ENCODE data around the gene VPS51.
"Not testable (repeated sequence)": the region's sequence is repeated elsewhere in the genome, so short reads cannot be mapped to it uniquely, and the experiment has no call there.

The VPS51 gene

DNA sequence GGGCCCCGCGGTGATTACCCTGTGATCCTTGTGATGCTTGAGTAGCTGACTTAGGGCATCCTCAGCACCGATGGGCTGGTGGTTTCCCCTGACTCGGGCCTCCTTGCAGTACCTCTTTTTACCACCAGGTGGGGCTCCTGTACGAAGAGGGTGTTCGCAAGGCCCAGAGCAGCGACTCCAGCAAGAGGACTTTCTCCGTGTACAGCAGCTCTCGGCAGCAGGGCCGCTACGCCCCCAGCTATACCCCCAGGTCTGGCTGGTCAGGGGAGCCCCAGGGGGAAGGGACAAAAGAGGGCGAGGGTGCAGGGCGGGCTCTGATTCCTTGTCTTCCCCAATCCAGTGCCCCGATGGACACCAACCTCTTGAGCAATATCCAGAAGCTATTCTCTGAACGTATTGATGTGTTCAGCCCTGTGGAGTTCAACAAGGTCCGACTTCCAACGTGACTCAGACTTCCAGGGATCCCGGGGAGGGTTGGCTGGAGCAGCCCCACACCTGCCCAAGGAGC lies 14.4 kb downstream of the VPS51 start:
- DNase-seq = peak; percentile 93 to 96
- ATAC-seq = peak; percentile 58
- no peaks in the 10 kb centered on the region for H3K27me3 Mint-ChIP-seq
- H3K27ac Mint-ChIP-seq = peak overlapping the region; percentile 25 to 63
- peaks cover 60% of the 10 kb centered on the region for H3K4me1 Mint-ChIP-seq
- H3K4me3 Mint-ChIP-seq = peak overlapping the region in 1 of 2 donors; percentile 44
- H3K9me3 Mint-ChIP-seq = no peaks in the 10 kb centered on the region

DNA sequence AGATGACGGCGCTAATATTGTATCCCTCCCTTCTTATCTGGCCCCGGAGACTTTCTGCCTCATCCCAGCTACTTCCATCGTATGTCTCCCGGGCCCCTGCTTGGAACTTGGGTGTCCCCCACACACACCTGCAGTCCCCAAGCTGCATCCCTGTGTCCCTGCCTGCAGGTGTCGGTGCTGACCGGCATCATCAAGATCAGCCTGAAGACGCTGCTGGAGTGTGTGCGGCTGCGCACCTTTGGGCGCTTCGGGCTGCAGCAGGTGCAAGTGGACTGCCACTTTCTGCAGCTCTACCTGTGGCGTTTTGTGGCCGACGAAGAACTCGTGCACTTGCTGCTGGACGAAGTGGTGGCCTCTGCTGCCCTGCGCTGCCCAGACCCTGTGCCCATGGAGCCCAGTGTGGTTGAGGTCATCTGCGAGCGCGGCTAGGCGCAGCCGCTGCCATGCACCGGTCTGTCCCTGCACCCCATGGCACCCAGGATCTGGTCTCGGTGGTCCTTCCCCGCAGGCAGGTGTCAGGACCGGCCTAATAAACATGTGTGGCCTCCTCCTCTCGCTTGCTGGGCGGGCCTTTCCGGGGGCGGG lies 15.2 kb downstream of the VPS51 start:
- ATAC-seq = no peak
- H3K27me3 Mint-ChIP-seq = no peaks in the 10 kb centered on the region
- peaks cover 60% of the 10 kb centered on the region for H3K4me1 Mint-ChIP-seq
- no peak for DNase-seq
- H3K9me3 Mint-ChIP-seq = no peaks in the 10 kb centered on the region
- peak overlapping the region; percentile 89 to 98 for H3K27ac Mint-ChIP-seq
- peak overlapping the region; percentile 94 to 97 for H3K4me3 Mint-ChIP-seq

DNA sequence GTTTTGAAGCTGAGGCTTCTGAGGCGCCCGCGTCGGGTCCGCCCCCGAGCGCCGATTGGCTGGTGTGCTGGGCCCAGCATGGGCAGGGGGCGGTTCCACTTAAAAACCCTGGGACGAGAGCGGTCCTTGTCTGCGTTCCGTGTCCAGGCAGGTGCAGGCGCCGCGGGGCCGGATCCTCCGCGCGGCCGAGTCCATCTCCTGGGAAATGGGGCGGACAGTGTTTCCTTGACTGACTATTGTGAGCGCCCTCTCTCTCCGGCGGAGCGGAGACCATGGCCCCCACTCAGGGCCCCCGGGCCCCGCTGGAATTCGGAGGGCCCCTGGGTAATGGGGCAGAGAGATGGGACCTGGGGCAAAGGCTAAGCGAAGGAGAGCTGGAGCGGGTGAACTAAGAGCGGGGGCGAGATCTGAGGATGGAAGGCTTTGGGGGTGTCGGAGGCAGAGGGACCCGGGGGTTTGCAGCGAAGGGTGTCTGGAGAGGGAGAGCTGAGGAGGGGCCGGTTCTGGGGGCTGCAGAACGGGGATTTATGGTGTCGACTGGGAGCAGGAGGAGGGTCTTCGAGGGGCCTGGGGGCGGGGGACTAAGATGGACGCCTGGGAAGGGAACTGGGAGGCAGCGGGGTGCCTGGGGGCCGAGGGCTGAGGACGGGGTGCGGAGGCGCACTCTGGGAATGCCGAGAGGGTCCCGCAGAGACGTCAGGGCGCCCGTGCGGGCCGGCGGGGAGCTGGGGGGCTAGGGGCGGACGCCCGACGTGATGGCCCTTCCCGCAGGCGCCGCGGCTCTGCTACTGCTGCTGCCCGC lies 15.9 kb downstream of the VPS51 start, which contains the start of gene TM7SF2:
TSS of gene TM7SF2 (plus strand) at position 129 of the 802 bp plus-strand sequence. CDS start at position 273, 144 bp downstream.
- peaks cover 66% of the 10 kb centered on the region for H3K4me1 Mint-ChIP-seq
- peak within 1 kb of the TSS; percentile 94 to 97 for H3K4me3 Mint-ChIP-seq
- H3K27ac Mint-ChIP-seq = peak within 1 kb of the TSS; percentile 95 to 98
- peak; percentile 90 to 93 for DNase-seq
- ATAC-seq = peak; percentile 79
- H3K27me3 Mint-ChIP-seq = no peaks in the 10 kb centered on the region
- no peaks in the 10 kb centered on the region for H3K9me3 Mint-ChIP-seq

DNA sequence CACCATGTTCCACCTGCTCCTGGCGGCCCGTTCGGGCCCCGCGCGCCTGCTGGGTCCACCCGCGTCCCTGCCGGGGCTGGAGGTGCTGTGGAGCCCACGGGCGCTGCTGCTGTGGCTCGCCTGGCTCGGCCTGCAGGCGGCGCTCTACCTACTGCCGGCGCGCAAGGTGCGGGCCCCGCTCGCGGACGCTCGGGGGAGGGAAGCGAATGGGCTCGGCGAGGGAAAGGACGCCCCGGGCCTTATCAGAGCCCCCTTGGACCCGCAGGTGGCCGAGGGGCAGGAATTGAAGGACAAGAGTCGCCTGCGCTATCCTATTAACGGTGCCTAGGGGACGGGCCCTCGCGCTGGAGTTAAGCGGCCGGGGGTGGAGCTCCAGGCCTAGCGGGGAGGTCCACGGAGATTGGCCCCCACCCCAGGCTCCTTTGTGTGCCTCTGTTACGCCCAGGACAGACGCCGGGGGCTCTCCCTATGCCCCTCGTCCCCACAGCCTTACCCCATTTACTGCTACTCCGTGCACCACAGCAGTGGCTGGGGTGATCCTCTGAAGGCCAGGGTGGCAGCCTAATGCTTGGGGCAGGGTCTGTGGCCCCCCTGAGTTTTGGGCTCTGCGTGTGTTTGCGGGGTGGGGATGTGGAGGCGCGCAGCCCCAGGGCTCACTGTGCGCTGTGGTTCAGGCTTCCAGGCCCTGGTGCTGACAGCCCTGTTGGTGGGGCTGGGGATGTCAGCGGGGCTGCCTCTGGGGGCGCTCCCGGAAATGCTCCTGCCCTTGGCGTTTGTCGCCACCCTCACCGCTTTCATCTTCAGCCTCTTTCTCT lies 16.7 kb downstream of the VPS51 start:
- peak overlapping the region; percentile 94 to 97 for H3K4me3 Mint-ChIP-seq
- H3K27me3 Mint-ChIP-seq = no peaks in the 10 kb centered on the region
- H3K4me1 Mint-ChIP-seq = peaks cover 68% of the 10 kb centered on the region
- no peaks in the 10 kb centered on the region for H3K9me3 Mint-ChIP-seq
- H3K27ac Mint-ChIP-seq = peak overlapping the region; percentile 95 to 96
- DNase-seq (peak; percentile 80 to 81), ATAC-seq (peak; percentile 66)

DNA sequence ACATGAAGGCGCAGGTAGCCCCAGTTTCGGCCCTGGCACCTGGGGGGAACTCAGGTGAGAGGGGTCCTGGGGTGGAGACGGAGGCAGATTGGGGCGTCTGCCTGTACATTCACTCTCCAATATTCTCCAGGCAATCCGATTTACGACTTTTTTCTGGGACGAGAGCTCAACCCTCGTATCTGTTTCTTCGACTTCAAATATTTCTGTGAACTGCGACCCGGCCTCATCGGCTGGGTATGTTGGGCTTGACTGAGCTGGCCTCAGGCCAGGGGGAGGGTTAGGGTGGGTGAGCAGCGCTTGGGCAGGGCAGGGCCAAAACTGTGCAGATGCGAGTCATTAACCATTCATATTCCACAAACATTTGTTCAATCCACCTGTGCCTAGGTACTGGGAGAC lies 17.3 kb downstream of the VPS51 start:
- ATAC-seq = no peak
- Mint-ChIP-seq H3K9me3 (no peaks in the 10 kb centered on the region), H3K4me3 (peak overlapping the region; percentile 94 to 97), H3K4me1 (peaks cover 74% of the 10 kb centered on the region), H3K27ac (peak overlapping the region; percentile 95 to 96), H3K27me3 (no peaks in the 10 kb centered on the region)
- no peak for DNase-seq

DNA sequence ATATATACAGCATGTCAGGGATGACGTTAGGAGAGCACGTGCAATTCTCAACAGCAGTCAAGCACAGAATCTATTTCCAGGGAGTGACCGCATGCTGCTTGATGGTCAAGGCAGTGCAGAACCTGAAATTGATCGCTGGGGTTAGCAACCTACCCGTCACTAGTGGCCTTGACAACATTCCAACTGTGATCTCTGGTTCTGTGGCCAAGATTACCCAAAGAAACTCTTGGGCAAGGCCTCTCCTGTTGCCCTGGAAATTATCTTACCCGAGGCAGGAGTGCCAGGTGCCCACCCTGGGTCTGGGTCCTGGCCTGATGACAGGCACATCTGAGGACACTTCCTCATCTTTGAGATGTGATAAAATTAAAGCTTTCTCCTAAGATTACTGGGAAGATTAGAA lies 17.8 kb downstream of the VPS51 start:
- Mint-ChIP-seq H3K27ac (peak overlapping the region; percentile 64 to 69), H3K27me3 (no peaks in the 10 kb centered on the region), H3K4me3 (peak overlapping the region; percentile 94 to 97), H3K9me3 (no peaks in the 10 kb centered on the region), H3K4me1 (peaks cover 79% of the 10 kb centered on the region)
- no peak for DNase-seq
- no peak for ATAC-seq

DNA sequence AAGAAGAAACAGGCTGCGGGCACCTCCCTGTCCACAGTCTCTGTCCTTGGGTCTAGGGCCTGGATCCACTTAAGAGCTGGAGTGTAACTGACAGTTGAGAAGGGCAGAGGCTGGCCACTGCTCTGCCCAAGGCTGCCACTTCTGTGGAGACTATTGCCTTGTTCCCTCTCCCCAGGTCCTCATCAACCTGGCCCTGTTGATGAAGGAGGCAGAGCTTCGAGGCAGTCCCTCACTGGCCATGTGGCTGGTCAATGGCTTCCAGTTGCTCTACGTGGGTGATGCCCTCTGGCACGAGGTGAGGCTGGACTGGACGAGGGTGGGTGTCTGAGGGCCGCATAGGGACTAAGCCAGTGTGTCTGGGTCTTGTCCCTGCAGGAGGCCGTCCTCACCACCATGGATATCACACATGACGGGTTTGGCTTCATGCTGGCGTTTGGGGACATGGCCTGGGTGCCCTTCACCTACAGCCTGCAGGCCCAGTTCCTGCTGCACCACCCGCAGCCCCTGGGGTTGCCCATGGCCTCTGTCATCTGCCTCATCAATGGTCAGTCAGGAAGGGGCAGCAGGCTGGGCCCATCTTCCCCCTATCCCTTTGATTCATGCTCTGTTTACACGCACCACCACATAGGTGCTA lies 18.6 kb downstream of the VPS51 start:
- Mint-ChIP-seq H3K27me3 (no peaks in the 10 kb centered on the region), H3K4me3 (no peak overlapping the region), H3K9me3 (no peaks in the 10 kb centered on the region), H3K4me1 (peaks cover 85% of the 10 kb centered on the region), H3K27ac (peak overlapping the region in 1 of 2 donors; percentile 64)
- no peak for ATAC-seq
- no peak for DNase-seq

DNA sequence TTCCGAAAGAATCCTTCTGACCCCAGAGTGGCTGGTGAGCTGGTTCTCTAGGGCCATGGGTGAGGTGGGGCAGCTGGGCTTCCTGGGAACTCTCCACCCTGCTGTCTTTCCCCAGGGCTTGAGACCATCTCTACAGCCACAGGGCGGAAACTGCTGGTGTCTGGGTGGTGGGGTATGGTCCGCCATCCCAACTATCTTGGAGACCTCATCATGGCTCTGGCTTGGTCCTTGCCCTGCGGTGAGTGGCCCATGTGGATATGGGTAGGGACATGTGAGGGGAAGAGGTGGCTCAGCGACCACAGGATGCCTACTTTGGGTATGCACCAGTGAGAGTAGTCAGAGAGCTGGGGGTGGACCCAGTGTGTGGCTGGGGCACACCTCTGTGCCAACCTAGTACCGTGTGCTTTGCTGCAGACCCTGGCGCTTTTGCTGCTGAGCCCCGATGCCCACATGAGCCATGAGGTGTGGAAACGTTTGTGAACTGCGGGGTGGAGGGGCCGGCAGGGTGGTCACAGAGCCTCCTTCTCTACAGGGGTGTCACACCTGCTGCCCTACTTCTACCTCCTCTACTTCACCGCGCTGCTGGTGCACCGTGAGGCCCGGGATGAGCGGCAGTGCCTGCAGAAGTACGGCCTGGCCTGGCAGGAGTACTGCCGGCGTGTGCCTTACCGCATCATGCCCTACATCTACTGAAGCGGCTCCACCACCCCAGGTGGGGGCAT lies 19.5 kb downstream of the VPS51 start:
- H3K4me3 Mint-ChIP-seq = peak overlapping the region; percentile 92 to 95
- peak overlapping the region in 1 of 2 donors; percentile 63 for H3K27ac Mint-ChIP-seq
- ATAC-seq = no peak
- peaks cover 85% of the 10 kb centered on the region for H3K4me1 Mint-ChIP-seq
- H3K27me3 Mint-ChIP-seq = no peaks in the 10 kb centered on the region
- DNase-seq = no peak
- no peaks in the 10 kb centered on the region for H3K9me3 Mint-ChIP-seq

DNA sequence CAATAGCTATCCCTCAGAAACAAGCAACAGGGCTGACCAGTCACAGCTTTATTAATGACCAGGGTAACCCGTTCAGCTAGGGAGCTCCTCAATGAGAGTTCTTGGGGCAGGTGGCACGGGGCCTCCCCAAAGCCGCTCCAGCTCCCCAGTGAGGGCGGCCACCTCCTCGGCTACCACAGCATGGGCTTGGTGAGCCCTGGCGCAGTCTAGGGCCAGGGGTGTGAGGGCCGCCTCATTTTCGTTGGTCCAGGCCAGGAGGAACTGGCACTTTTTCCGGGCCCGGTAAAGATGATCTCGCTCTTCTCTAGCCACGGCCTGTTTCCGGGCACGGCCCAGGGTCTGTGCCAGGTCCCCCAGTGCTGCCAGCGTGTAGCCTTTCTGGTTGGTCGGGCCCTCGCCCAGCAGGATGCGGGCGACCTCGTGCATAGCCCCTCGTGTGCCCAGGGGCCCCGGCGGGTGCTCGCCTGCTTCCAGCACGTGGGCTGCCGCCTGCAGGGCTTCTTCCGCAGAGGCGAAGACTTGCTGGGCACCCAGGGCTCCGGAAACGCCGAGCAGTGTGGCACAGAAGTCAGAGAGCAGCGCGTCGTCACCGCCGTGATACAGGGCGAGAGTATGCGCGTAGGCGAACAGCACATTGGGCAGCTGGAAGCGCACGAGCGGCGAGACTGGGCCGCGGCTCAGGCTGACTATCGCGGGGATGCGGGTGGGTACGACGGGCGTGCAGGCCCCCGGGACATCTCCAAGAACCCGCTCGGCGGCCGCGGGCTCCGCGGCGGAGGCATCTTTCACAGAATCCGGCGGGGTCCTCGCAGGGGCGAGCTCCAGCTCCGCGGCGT lies 20.6 kb downstream of the VPS51 start:
- peaks cover 85% of the 10 kb centered on the region for H3K4me1 Mint-ChIP-seq
- peak overlapping the region; percentile 95 to 97 for H3K27ac Mint-ChIP-seq
- no peaks in the 10 kb centered on the region for H3K27me3 Mint-ChIP-seq
- ATAC-seq (peak; percentile 41), DNase-seq (peak; percentile 59 to 78)
- H3K4me3 Mint-ChIP-seq = peak overlapping the region; percentile 92 to 95
- H3K9me3 Mint-ChIP-seq = no peaks in the 10 kb centered on the region

DNA sequence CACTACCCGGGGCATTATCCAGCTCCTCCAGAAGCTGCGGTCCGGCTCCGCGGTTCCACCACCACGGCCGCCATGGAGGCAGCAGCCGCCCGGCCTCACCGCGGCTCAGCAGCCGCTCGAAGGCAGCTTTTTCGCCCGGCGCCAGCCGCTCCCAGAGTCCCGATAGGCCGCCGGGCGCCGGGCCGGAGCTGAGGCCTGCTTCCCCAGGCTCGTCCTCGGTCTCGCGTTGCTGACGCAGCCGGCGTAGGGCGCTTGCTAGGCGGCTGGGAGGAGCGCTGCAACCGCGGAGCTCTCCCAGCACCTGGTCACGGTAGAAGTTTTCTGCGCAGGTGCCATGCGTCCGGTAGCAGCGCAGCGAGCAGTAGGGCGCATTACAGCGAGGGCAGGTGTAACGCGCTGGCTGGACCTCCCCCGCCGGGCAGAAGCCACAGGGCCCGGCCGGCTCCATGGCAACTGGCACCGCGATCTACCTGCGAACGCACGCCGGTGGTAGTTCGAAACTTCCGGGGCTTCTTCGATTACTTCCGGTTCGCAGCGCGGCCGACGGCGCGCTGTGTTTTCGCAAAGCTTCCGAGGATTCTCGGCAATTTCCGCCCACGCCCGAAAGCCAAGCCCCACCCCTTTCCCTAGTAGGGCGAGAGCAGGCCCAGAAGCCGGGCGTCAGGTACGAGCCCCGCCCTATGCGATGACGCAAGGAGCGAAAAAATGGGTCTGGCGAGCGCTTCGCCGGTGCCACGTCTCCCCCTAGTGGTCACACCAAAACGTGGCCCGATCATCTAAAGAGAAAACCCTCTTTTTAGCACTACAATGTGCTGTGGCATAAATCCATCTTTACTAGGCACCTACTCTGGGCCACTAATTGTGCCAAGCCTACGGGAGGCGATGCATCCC lies 21.4 kb downstream of the VPS51 start, which contains the start of gene ZNHIT2:
TSS of gene ZNHIT2 (minus strand) at position 496 of the 891 bp plus-strand sequence. CDS start at position 448, 48 bp downstream.
- peaks cover 84% of the 10 kb centered on the region for H3K4me1 Mint-ChIP-seq

DNA sequence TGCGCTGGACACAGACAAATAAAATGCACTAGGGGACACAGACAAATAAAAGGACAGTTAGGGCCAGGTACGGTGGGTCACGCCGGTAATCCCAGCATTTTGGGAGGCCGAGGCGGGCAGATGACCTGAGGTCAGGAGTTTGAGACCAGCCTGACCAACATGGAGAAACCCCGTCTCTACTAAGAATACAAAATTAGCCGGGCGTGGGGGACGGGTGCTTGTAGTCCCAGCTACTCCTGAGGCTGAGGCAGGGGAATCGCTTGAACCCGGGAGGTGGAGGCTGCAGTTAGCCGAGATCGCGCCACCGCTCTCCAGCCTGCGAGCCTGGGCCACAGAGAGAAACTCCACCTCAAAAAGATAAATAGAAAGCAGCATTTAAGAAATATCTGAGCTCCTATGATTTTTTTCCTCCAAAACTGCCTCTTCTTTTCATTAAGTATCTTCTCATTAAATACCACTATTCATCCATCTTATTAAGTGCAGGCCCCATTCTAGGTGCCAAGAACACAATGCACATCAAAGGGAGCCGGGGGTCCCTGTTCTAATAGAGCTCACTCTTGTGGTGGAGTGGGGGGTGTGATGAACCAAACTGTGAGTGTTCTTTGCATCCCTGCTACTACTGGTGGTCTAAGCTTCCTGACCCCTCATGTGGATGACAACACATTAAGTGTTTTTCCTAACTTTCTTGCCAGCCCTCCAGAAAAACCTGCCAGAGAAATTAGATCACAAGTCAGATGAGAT lies 22.3 kb downstream of the VPS51 start:
- DNase-seq = no peak
- H3K27me3 Mint-ChIP-seq = no peaks in the 10 kb centered on the region
- peaks cover 83% of the 10 kb centered on the region for H3K4me1 Mint-ChIP-seq
- H3K27ac Mint-ChIP-seq = peak overlapping the region; percentile 43 to 98
- ATAC-seq = no peak
- H3K9me3 Mint-ChIP-seq = no peaks in the 10 kb centered on the region
- peak overlapping the region; percentile 92 to 95 for H3K4me3 Mint-ChIP-seq

More for the DNA sequence above, 21.4 kb downstream of the VPS51 start, which contains the start of gene ZNHIT2:
- peak; percentile 64 for ATAC-seq
- Mint-ChIP-seq H3K9me3 (no peaks in the 10 kb centered on the region), H3K4me3 (peak within 1 kb of the TSS; percentile 92 to 95), H3K27me3 (no peaks in the 10 kb centered on the region), H3K27ac (peak within 1 kb of the TSS; percentile 97 to 98)
- peak; percentile 100 for DNase-seq

DNA sequence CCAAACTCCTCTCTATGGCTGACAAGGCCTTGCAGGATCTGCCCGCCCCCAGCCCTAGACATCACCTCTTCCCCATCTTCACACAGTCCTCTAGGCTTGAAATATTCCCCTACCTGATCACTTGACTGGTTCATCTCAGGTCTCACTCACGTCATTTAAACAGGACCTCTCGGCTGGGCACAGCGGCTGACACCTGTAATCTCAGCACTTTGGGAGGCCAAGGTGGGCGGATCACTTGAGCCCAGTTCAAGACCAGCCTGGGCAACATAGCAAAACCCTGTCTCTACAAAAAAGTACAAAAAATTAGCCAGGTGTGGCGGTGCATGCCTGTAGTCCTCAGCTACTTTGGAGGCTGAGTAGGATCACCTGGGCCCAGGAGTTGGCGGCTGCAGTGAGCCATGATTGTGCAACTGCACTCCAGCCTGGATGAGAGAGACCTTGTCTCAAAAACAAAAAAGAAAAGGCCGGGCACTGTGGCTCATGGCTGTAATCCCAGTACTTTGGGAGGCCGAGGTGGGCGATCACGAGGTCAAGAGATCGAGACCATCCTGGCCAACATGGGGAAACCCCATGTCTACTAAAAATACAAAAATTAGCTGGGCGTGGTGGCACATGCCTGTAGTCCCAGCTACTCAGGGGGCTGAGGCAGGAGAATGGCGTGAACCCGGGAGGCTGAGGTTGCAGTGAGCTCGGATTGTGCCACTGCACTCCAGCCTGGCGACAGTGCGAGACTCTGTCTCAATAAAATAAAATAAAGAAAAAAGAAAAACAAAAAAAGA lies 23.1 kb downstream of the VPS51 start:
- not testable (repeated sequence) for DNase-seq, H3K27me3 Mint-ChIP-seq, H3K4me3 Mint-ChIP-seq, H3K9me3 Mint-ChIP-seq, ATAC-seq
- H3K27ac Mint-ChIP-seq = peak overlapping the region; percentile 31 to 85
- peaks cover 81% of the 10 kb centered on the region for H3K4me1 Mint-ChIP-seq

Measured in stimulated activated naive CD8-positive, alpha-beta T cell treated with anti-CD3 and anti-CD28 coated beads, Interleukin-15, amount 100 ng/mL, for 72 hours (primary cell).